GM23248 (cell line): ENCODE results near the gene CIPC.

Experiments
- EZH2 ChIP-seq: fragments of 200-600 bp; sonication (generic); IDR thresholded peaks from 2 replicates; pipeline ENCODE4 v1.6.1; 2018; ENCODE audit warnings: antibody characterized with exemption, mild to moderate bottlenecking; ENCODE audit not compliant: insufficient read depth, poor library complexity, severe bottlenecking
- EZH2phosphoT487 ChIP-seq: fragments of 200-600 bp; sonication (generic); IDR thresholded peaks from 2 replicates; pipeline ENCODE4 v1.6.1; 2018; ENCODE audit warnings: antibody characterized with exemption, moderate library complexity, mild to moderate bottlenecking, low read depth; ENCODE audit not compliant: insufficient read depth

GRCh38 chr14:77125823-77126325 lies 27.8 kb downstream of the CIPC start:
- no peak for TF ChIP-seq EZH2
- no peak for TF ChIP-seq EZH2phosphoT487
